ENCODE results near the gene NECTIN2.

GRCh38 chr19:44908836-44909261 is 62.8 kb downstream of the NECTIN2 start:
- TF ChIP-seq, protein P1, sequence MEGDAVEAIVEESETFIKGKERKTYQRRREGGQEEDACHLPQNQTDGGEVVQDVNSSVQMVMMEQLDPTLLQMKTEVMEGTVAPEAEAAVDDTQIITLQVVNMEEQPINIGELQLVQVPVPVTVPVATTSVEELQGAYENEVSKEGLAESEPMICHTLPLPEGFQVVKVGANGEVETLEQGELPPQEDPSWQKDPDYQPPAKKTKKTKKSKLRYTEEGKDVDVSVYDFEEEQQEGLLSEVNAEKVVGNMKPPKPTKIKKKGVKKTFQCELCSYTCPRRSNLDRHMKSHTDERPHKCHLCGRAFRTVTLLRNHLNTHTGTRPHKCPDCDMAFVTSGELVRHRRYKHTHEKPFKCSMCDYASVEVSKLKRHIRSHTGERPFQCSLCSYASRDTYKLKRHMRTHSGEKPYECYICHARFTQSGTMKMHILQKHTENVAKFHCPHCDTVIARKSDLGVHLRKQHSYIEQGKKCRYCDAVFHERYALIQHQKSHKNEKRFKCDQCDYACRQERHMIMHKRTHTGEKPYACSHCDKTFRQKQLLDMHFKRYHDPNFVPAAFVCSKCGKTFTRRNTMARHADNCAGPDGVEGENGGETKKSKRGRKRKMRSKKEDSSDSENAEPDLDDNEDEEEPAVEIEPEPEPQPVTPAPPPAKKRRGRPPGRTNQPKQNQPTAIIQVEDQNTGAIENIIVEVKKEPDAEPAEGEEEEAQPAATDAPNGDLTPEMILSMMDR (IDR thresholded peaks at IDR 0.05 in 8 of 11, conservative IDR thresholded peaks at IDR 0.05 in 3 of 11): no peak
- TF ChIP-seq POLR2A (IDR thresholded peaks at IDR 0.05): no peak

Measured in spleen (tissue), 7 donors.